Lung (tissue), 12 donors: ENCODE results near the gene THRB. TPM values are rescaled to one million over a fixed set of nuclear protein-coding genes. Genes with fewer than 3 reads are reported as not detected.
"Not testable (repeated sequence)": the region's sequence is repeated elsewhere in the genome, so short reads cannot be mapped to it uniquely, and the experiment has no call there.

ENCODE experiments used
- ATAC-seq: fragments of 200-7000 bp; cut with Tn5 transposase; one replicate; pipeline ENCODE4 v1.9.1; 2020; ENCODE audit warnings: moderate number of reproducible peaks; ENCODE audit not compliant: insufficient read depth, low FRiP score
- DNase-seq, 3 donors: peaks; one replicate each; pipeline ENCODE4 v3.0.0-alpha.2; 2013 to 2017
- H3K27ac ChIP-seq, 2 donors: one replicate each; pipeline ENCODE4 v1.5.1; 2013; ENCODE audit warnings: mild to moderate bottlenecking in 2 of 2, moderate library complexity in 2 of 2, control low read depth in 1 of 2, inconsistent platforms in 1 of 2, low read depth in 1 of 2, low read length in 1 of 2
- H3K27me3 ChIP-seq, 3 donors: one replicate each; pipeline ENCODE4 v1.5.1; 2013; ENCODE audit warnings: low read length in 2 of 3; ENCODE audit not compliant: control insufficient read depth in 3 of 3, insufficient read depth in 3 of 3
- H3K36me3 ChIP-seq, 4 donors: one replicate each; pipeline ENCODE4 v1.5.1; 2013; ENCODE audit warnings: low read length in 4 of 4, mild to moderate bottlenecking in 1 of 4, moderate library complexity in 1 of 4; ENCODE audit not compliant: control insufficient read depth in 4 of 4, insufficient read depth in 4 of 4
- H3K4me1 ChIP-seq, 5 donors: one replicate each; pipeline ENCODE4 v1.5.1; 2013; ENCODE audit warnings: low read length in 5 of 5, mild to moderate bottlenecking in 2 of 5, moderate library complexity in 1 of 5; ENCODE audit not compliant: control insufficient read depth in 5 of 5, insufficient read depth in 5 of 5
- H3K4me3 ChIP-seq: one replicate; pipeline ENCODE4 v1.5.1; 2013; ENCODE audit warnings: mild to moderate bottlenecking, control low read depth, moderate library complexity
- H3K9ac ChIP-seq, 2 donors: one replicate each; pipeline ENCODE4 v1.5.1; 2013; ENCODE audit warnings: low read length in 2 of 2, control low read depth in 1 of 2; ENCODE audit not compliant: insufficient read depth in 1 of 2
- H3K9me3 ChIP-seq, 4 donors: one replicate each; pipeline ENCODE4 v1.5.1; 2013; ENCODE audit warnings: low read length in 3 of 4, mild to moderate bottlenecking in 1 of 4, moderate library complexity in 1 of 4; ENCODE audit not compliant: control insufficient read depth in 4 of 4, insufficient read depth in 3 of 4
- CTCF ChIP-seq: IDR thresholded peaks from 2 replicates; pipeline ENCODE4 v1.5.1; 2012; ENCODE audit warnings: mild to moderate bottlenecking; ENCODE audit errors: control extremely low read depth, extremely low read depth
- WGBS, 2 donors: extraction: QIAGEN DNeasy Blood & Tissue Kit; methylation state at CpG; one replicate each; pipeline ENCODE4 v1.1.7; 2013; 5-methylcytosine and 5-hydroxymethylcytosine counted together
- polyA plus RNA-seq, 2 donors: library from polyadenylated mRNA; stranded (reverse); fragments of 200-250 nt; gene quantifications; one replicate each; pipeline ENCODE4 v1.2.1, GENCODE V29; 2013
- total RNA-seq, 2 donors: library from RNA; depleted of rRNA in 1 of 2; stranded (reverse); fragments of >200 nt in 1 of 2; gene quantifications; one replicate each; pipeline ENCODE4 v1.2.1, GENCODE V29; 2014 to 2021
- donor health status: control.
- donor health status: control.
- donor health status: Bipolar disorder and iron deficiency.
- donor health status: healthy.
- donor health status: DM: yes; HTN: yes; CAD: no.

The THRB gene
- total and polyA plus RNA-seq, 4 donors, result 2.1 to 23.5 (median 6.1) TPM

GRCh38 chr3:24100696-24101402 lies 393.8 kb downstream of the THRB start:
- Histone ChIP-seq H3K9me3 (no peaks in the 10 kb centered on the region), H3K27ac (peak overlapping the region in 1 of 2 donors; percentile 70), H3K36me3 (no peaks in the 10 kb centered on the region), H3K27me3 (no peaks in the 10 kb centered on the region), H3K4me3 (no peak overlapping the region), H3K4me1 (peaks cover 0 to 27% (median 11%) of the 10 kb centered on the region in 5 donors), H3K9ac (peak overlapping the region in 1 of 2 donors; percentile 7)
- WGBS, 2 donors, result 83 to 86% methylated on average over 11 of the region's 11 CpGs
- no peak for ATAC-seq
- TF ChIP-seq CTCF, result no peak
- DNase-seq, result peak; percentile 55 to 88 (median 81)

- no peak overlapping the region for H3K4me3 ChIP-seq
- 81 to 85% methylated on average over 6 of the region's 6 CpGs for WGBS, 2 donors
Observed at GRCh38 chr3:24096695-24097290, 397.9 kb downstream of the THRB start.

GRCh38 chr3:24096271-24096670 lies 398.4 kb downstream of the THRB start:
- Histone ChIP-seq H3K4me3 (no peak overlapping the region), H3K9me3 (no peaks in the 10 kb centered on the region), H3K27ac (no peak overlapping the region), H3K27me3 (no peaks in the 10 kb centered on the region), H3K36me3 (no peaks in the 10 kb centered on the region), H3K9ac (no peak overlapping the region), H3K4me1 (peaks cover 0 to 17% (median 9%) of the 10 kb centered on the region in 5 donors)
- no peak for ATAC-seq
- DNase-seq, result no peak
- no peak for TF ChIP-seq CTCF
- WGBS, 2 donors, result 67 to 79% methylated on average over 1 of the region's 1 CpG

More at GRCh38 chr3:24096695-24097290, 397.9 kb downstream of the THRB start:
- H3K9me3 ChIP-seq, result no peaks in the 10 kb centered on the region
- no peak for TF ChIP-seq CTCF
- no peak for ATAC-seq
- no peaks in the 10 kb centered on the region for H3K27me3 ChIP-seq
- no peak for DNase-seq
- H3K9ac ChIP-seq, result no peak overlapping the region
- H3K36me3 ChIP-seq, result no peaks in the 10 kb centered on the region
- no peak overlapping the region for H3K27ac ChIP-seq
- H3K4me1 ChIP-seq, result peaks cover 0 to 23% (median 9%) of the 10 kb centered on the region in 5 donors

- H3K4me3 ChIP-seq, H3K9ac ChIP-seq, H3K36me3 ChIP-seq, DNase-seq, ATAC-seq, H3K27ac ChIP-seq, H3K27me3 ChIP-seq, H3K4me1 ChIP-seq, H3K9me3 ChIP-seq: not testable (repeated sequence)
- WGBS, 2 donors, result 70 to 71% methylated on average over 10 to 16 of the region's 17 CpGs
Observed at GRCh38 chr3:24094818-24095217, 399.8 kb downstream of the THRB start.
